Embryonic facial prominence (tissue), 1 donor: ENCODE data around the gene ITPR1.

Experiments
- DNase-seq: peaks from one replicate; pipeline ENCODE4 v3.0.0-alpha.2; 2016; ENCODE audit errors: extremely low spot score

Gene ITPR1

GRCh38 chr3:4807381-4808280, 314.5 kb downstream of the ITPR1 start:
- no peak for DNase-seq

- no peak for DNase-seq
Measured at GRCh38 chr3:4808637-4809036, 315.5 kb downstream of the ITPR1 start.

DNA sequence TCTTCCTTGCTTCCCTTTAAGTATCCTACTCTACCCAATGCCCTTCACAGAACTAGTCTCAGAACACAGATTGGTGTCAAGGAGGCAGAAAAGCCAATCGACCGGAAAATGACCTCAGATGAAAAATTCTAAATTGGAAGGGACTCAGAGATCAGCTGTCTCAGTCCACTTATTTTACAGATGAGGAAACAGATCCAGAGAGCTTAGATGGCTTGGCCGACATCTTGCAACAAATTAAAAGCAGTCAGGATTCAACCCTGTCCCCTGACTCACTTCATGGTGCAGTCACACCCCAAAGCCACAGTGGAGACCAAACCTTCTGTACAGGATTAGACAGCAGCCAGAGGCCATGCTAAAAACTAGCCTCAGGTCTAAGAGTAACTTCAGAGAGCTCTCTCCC, 316.8 kb downstream of the ITPR1 start:
- no peak for DNase-seq

- no peak for DNase-seq
Measured at GRCh38 chr3:4812591-4812990, 319.4 kb downstream of the ITPR1 start.

- no peak for DNase-seq
Measured at GRCh38 chr3:4813909-4814304, 320.8 kb downstream of the ITPR1 start.

DNA sequence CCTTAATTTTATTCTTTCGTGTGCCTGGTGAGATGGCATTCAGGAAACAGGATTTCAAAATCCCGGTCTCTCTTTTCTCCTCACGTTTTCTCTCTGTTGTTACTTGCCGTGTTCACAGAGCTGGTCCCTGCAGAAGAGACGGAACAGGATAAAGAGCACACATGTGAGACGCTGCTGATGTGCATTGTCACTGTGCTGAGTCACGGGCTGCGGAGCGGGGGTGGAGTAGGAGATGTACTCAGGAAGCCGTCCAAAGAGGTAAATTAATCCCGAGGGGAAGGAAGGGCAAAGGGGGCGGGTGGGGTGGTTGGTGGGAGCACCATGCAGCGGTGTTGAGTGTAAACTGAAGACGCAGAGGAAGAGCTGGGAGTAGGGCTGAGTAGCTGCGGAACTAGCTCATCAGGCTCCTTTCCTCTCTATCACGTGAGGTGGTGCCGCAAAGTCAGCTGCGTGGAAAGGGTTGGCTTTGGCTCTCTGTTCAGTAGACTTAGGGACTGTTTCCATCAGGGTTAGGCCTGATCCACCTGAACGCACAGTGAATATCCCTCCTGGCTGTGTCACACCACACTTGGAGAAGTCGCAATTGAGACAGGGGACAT, 321.3 kb downstream of the ITPR1 start:
- DNase-seq, result no peak

GRCh38 chr3:4814904-4815574, 321.9 kb downstream of the ITPR1 start:
- DNase-seq, result no peak

- DNase-seq, result no peak
Measured at GRCh38 chr3:4816306-4816705, 323.2 kb downstream of the ITPR1 start.

DNA sequence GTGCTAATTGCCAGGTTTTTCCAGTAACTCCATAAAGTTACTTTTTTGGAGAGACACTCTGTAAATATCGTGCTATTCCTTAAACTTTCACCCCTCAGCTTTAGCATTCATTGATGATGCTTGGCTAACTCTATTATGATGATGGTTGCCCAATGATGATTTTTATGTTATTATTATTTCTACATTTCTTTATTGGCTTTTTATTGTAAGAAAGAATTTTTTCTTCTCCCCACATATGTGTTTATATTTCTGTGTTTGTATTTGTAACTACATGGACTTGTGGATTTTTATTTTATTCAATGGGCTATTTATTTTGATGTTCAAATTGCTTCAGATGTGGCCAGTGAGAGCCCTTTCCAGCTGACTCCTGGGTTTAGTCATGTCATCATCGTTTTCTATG, 323.6 kb downstream of the ITPR1 start:
- no peak for DNase-seq

DNA sequence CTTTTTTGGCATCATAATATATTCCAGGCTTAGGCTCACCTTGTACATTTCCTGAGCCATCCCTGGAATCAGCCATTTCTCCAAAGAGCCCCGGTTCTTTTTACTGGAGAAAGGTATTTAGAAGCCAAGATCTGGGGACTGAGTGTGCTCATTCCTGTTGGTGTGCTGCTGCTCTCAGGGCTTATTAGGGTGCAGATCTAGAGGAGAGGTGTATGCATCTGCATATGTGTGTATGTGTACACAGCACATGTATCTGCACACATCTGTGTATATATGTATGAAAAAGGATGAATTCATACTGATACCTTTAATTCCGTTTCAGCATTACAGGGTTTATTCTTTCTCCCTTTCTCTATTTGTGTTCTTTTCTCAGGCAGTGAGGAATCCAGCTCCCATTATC, 324.0 kb downstream of the ITPR1 start:
- no peak for DNase-seq

DNA sequence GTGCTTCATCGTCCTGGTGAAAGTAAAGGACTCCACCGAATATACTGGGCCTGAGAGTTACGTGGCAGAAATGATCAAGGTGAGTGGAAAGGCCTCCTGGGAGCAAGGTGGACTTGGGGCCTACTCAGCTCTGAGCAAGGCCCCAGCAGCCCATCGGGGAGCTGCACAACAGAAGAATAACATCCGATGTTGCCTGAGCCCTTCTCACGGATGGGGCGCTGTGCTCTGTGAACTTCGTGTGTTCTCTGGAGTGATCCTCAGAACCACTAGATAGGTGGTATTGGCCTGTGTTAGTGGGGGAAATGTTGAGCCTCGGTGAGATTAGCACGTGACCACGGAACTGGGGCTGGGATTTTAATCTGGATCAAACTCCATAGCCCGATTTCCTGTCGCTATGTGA, 325.0 kb downstream of the ITPR1 start:
- no peak for DNase-seq

DNA sequence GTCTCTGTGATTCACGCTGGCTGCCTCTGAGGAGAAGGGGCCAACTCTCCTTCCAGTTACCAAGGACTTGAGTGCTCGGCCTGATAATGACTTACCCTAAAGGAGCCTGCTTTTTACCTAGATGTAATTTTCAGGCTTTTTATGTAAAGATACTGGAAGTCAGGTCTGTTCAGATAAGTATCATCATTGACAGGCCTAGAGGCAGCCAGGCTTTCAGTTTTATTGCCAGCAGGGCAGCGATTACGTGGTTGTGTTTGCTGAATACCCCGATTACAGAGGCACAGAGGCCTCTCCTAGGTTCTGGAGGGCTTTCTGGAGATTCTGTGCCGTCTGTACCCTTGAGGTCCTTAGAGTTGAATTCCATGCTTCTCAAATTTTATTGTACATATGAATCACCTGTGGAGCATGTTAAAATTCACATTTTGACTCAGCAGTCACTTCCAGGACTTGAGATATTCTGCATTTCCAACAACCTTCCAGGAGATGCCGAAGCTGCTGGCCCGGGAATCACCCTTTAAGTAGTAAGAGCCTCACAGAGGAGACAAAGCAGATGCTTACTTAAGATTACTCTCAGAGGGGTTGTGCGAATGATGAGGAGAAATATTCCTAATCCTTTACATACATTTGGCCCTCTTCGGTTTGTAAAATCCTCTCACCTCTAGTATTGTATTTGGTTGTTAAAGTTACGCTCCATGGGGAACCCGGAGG, 326.0 kb downstream of the ITPR1 start:
- DNase-seq, result no peak

DNA sequence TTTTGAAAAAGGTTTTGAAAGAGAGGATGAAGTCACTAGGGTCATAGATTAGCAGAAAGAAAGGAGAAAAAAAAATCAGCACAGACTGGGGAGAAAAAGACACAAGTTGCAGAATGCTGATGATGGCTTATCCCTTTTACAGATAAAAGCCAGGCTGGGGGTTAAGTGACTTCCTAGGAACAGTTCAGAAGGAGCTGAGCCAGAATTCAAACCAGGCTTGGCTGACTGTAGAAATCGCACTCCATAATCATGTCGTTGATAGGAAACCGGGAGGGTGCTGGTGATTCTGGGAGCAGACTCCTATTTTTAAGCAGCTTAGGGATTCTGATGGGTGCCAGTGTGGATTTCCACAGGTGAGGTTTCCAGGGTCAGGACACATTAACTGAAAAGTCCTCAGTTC, 326.6 kb downstream of the ITPR1 start:
- no peak for DNase-seq

GRCh38 chr3:4820296-4821121, 327.4 kb downstream of the ITPR1 start:
- DNase-seq, result no peak

DNA sequence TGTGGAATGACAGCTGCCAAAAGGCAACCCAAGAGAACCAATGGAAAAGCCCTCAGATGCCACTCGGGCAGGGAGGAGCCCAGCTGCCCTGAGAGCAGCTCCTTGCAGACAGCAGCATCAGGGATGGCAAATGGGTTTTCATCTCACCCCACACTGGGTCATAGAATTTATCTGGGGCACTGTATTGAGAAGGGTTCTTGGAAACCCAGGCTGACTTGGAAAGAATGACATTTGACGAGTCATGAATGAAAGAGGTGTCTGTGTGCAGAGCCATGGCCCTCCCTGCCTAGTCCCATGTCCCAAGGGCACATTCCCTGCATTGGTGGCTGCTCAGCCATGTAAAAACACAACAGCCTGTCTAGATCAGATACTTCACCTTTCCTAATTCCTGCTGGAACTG, 328.2 kb downstream of the ITPR1 start:
- DNase-seq, result no peak

DNA sequence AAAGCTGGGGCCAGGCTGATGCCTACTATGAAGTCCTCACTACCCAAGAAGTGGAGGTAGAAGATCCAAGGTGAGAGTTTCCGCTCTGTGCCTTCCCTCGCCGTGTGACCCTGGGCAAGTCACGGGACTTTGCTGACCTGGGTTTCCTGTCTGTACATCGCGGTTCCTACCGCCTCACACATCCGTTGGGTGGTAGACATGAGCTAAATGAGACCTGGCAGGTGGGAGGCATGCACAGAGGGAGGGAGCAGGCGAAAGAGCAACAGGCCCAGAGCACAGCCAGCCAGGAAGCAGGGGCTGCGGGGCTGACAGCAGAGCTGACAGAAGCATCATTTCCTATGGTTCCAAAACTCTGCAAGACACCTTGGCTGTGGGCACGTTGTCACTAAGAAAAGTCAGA, 328.8 kb downstream of the ITPR1 start:
- no peak for DNase-seq

GRCh38 chr3:4822568-4822967, 329.4 kb downstream of the ITPR1 start:
- no peak for DNase-seq

DNA sequence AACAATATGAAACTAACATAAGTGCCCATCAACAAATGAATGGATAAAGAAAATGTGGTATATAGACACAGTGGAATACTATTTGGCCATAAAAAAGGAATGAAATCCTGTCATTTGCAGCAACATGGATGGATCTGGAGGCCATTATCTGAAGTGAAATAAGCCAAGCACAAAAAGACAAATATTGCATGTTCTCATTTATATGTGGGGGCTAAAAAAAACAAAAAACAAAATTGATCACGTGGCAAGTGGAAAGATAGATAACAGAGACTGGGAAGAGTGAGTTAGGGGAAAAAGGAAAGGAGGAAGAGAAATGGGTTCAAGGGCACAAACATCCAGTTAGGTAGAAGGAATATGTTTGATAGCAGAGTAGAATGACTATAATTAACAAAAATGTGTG, 330.2 kb downstream of the ITPR1 start:
- DNase-seq, result no peak

GRCh38 chr3:4823986-4824925, 331.1 kb downstream of the ITPR1 start:
- DNase-seq, result no peak

GRCh38 chr3:4824926-4825325, 331.8 kb downstream of the ITPR1 start:
- DNase-seq, result no peak
